ENCODE results near the gene AACS. TPM values are rescaled to one million over a fixed set of nuclear protein-coding genes. Genes with fewer than 3 reads are reported as not detected.

The AACS gene
- total and polyA plus RNA-seq, 9 donors = 7.5 to 37.8 (median 14.2) TPM

GRCh38 chr12:125093681-125094330 lies 28.6 kb downstream of the AACS start:
- DNase-seq = no peak
- TF ChIP-seq EP300 (IDR thresholded peaks at IDR 0.05) (no peak), POLR2A (IDR thresholded peaks at IDR 0.05) (no peak), CTCF (IDR thresholded peaks at IDR 0.05) (no peak)
- no peak overlapping the region for H3K4me3 ChIP-seq
- WGBS, 3 donors = 86 to 91% (median 87%) methylated on average over 26 of the region's 26 CpGs
- no peak overlapping the region for H3K27ac ChIP-seq
- H3K36me3 ChIP-seq = no peaks in the 10 kb centered on the region
- H3K9me3 ChIP-seq = no peaks in the 10 kb centered on the region
- peaks cover 3% of the 10 kb centered on the region for H3K4me1 ChIP-seq (ENCODE audit: insufficient read depth)
- intact Hi-C loops (cut with DNase I) = no loop called here
- H3K27me3 ChIP-seq = no peaks in the 10 kb centered on the region

- intact Hi-C loops (cut with DNase I) = no loop called here
- no peak for TF ChIP-seq CTCF (IDR thresholded peaks at IDR 0.05)
- no peak for TF ChIP-seq EP300 (IDR thresholded peaks at IDR 0.05)
- no peak for TF ChIP-seq POLR2A (IDR thresholded peaks at IDR 0.05)
- Histone ChIP-seq H3K36me3 (no peaks in the 10 kb centered on the region), H3K4me1 (ENCODE audit: insufficient read depth) (peaks cover 3% of the 10 kb centered on the region), H3K4me3 (no peak overlapping the region), H3K27ac (no peak overlapping the region), H3K9me3 (no peaks in the 10 kb centered on the region), H3K27me3 (no peaks in the 10 kb centered on the region)
- WGBS, 3 donors = 93 to 95% (median 93%) methylated on average over 7 of the region's 7 CpGs
- DNase-seq = no peak
Observed at GRCh38 chr12:125096894-125097293, 31.7 kb downstream of the AACS start.

- no peak for DNase-seq
- no peaks in the 10 kb centered on the region for H3K36me3 ChIP-seq
- H3K4me1 ChIP-seq (ENCODE audit: insufficient read depth) = peaks cover 3% of the 10 kb centered on the region
- intact Hi-C loops (cut with DNase I) = no loop called here
- no peaks in the 10 kb centered on the region for H3K9me3 ChIP-seq
- no peak overlapping the region for H3K4me3 ChIP-seq
- 86 to 91% (median 89%) methylated on average over 12 of the region's 12 CpGs for WGBS, 3 donors
- no peaks in the 10 kb centered on the region for H3K27me3 ChIP-seq
- TF ChIP-seq POLR2A (IDR thresholded peaks at IDR 0.05) (no peak), CTCF (IDR thresholded peaks at IDR 0.05) (no peak), EP300 (IDR thresholded peaks at IDR 0.05) (no peak)
- H3K27ac ChIP-seq = no peak overlapping the region
Observed at GRCh38 chr12:125097427-125097826, 32.2 kb downstream of the AACS start.

- no peak for DNase-seq
- no peaks in the 10 kb centered on the region for H3K4me1 ChIP-seq (ENCODE audit: insufficient read depth)
- H3K4me3 ChIP-seq = no peak overlapping the region
- 65 to 69% (median 65%) methylated on average over 15 of the region's 15 CpGs for whole genome bisulfite sequencing, 3 donors
- no peaks in the 10 kb centered on the region for H3K27me3 ChIP-seq
- no peaks in the 10 kb centered on the region for H3K9me3 ChIP-seq
- H3K36me3 ChIP-seq = no peaks in the 10 kb centered on the region
- intact Hi-C loops (cut with DNase I) = no loop called here
- TF ChIP-seq CTCF (IDR thresholded peaks at IDR 0.05) = no peak
- H3K27ac ChIP-seq = no peak overlapping the region
Observed at GRCh38 chr12:125098676-125099408, 33.6 kb downstream of the AACS start.
